SU-DHL-6 (cell line): Measurements from ENCODE around the gene ZNF141.

Experiments used
- H2AFZ ChIP-seq: fragments of 200-600 bp; sonication (generic); 2 replicates; pipeline ENCODE4 v1.6.1; 2014; ENCODE audit warnings: low read depth, mild to moderate bottlenecking, moderate library complexity, mixed read lengths, antibody characterized with exemption, low read length; ENCODE audit not compliant: severe bottlenecking
- H3F3A ChIP-seq: fragments of 200-600 bp; shearing (Covaris generic); 2 replicates; pipeline ENCODE4 v1.6.0; 2016; ENCODE audit warnings: antibody characterized with exemption, mild to moderate bottlenecking; ENCODE audit not compliant: insufficient read depth
- H3K27ac ChIP-seq: fragments of 200-600 bp; sonication (generic); 2 replicates; pipeline ENCODE4 v1.5.1; 2016; ENCODE audit warnings: low read depth, mild to moderate bottlenecking, low read length, moderate library complexity, mixed read lengths
- H3K27me3 ChIP-seq: fragments of 200-600 bp; sonication (generic), shearing (Covaris generic); 2 replicates; pipeline ENCODE4 v1.6.0; 2014; ENCODE audit warnings: mild to moderate bottlenecking, low read length
- H3K36me3 ChIP-seq: fragments of 200-600 bp; sonication (generic); 2 replicates; pipeline ENCODE4 v1.6.1; 2014; ENCODE audit warnings: mild to moderate bottlenecking, low read length, mixed read lengths
- H3K4me2 ChIP-seq: fragments of 300-600, 200-600 bp; shearing (Covaris generic), sonication (generic); 2 replicates; pipeline ENCODE4 v1.6.0; 2014; ENCODE audit warnings: low read length, low read depth, mild to moderate bottlenecking; ENCODE audit not compliant: poor library complexity, severe bottlenecking
- H3K4me3 ChIP-seq: fragments of 200-600 bp; sonication (generic); 2 replicates; pipeline ENCODE4 v1.5.1; 2014; ENCODE audit warnings: antibody characterized with exemption, low read length, mild to moderate bottlenecking, mixed read lengths; ENCODE audit not compliant: insufficient read depth, poor library complexity, severe bottlenecking
- H3K79me2 ChIP-seq: fragments of 200-600 bp; sonication (generic); 2 replicates; pipeline ENCODE4 v1.6.1; 2014; ENCODE audit warnings: mild to moderate bottlenecking, low read length, moderate library complexity; ENCODE audit not compliant: insufficient read depth
- H3K9ac ChIP-seq: fragments of 200-600 bp; sonication (generic); 2 replicates; pipeline ENCODE4 v1.7.0; 2014; ENCODE audit warnings: mild to moderate bottlenecking, low read length
- H3K9me2 ChIP-seq: fragments of 200-600 bp; sonication (generic); replicated peaks from 2 replicates; pipeline ENCODE4 v1.6.1; 2014; ENCODE audit warnings: low read length; ENCODE audit not compliant: insufficient read depth
- H3K9me3 ChIP-seq: fragments of 200-600 bp; sonication (generic); 2 replicates; pipeline ENCODE4 v1.6.1; 2014; ENCODE audit warnings: low read length, mixed read lengths; ENCODE audit not compliant: insufficient read depth
- H4K20me1 ChIP-seq: fragments of 200-600 bp; sonication (generic); 2 replicates; pipeline ENCODE4 v1.6.1; 2014; ENCODE audit warnings: low read depth, mild to moderate bottlenecking, antibody characterized with exemption, low read length, moderate library complexity, mixed read lengths
- EZH2phosphoT487 ChIP-seq: fragments of 200-600 bp; sonication (generic), shearing (Covaris generic); conservative IDR thresholded peaks from 2 replicates; pipeline ENCODE4 v1.6.1; 2018; ENCODE audit warnings: mild to moderate bottlenecking, antibody characterized with exemption, low read length, moderate library complexity, mixed read lengths
- TF ChIP-seq, protein P1 (sequence below): fragments of 200-600 bp; sonication (generic); IDR thresholded peaks from one replicate; pipeline ENCODE4 v1.5.1; 2017; ENCODE audit warnings: antibody characterized with exemption, mild to moderate bottlenecking, low read length, moderate library complexity; ENCODE audit not compliant: insufficient read depth, poor library complexity, severe bottlenecking

Gene ZNF141

DNA sequence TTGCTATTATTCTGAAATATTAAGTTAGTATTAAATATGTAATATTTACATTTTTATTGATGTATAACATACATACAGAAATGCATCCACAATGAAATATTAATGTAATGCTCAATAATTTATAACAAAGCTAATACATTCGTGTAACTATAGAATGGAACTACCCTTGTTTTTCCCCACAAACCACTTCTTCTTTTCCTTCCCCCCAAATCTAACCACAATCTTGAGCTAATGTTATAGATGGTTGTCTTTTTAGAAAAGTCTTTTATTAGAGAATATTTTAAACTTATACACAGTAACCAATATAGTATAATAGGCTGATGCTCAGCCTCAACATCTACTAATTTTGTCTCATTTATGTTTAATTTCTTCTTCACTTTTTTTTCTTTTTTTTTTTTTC is 27.8 kb upstream of the ZNF141 start:
- H4K20me1 ChIP-seq, result no peaks in the 10 kb centered on the region
- no peaks in the 10 kb centered on the region for H3K9me2 ChIP-seq
- peaks cover 24% of the 10 kb centered on the region for H3K36me3 ChIP-seq
- H2AFZ ChIP-seq, result no peak overlapping the region
- H3K4me3 ChIP-seq, result no peak overlapping the region
- peaks cover 86% of the 10 kb centered on the region for H3K9me3 ChIP-seq
- H3K9ac ChIP-seq, result no peak overlapping the region
- H3K27ac ChIP-seq, result peak overlapping the region; percentile 100
- H3K27me3 ChIP-seq, result no peaks in the 10 kb centered on the region
- no peak overlapping the region for H3K4me2 ChIP-seq
- H3K79me2 ChIP-seq, result no peaks in the 10 kb centered on the region
- TF ChIP-seq EZH2phosphoT487, result no peak
- TF ChIP-seq, protein P1, sequence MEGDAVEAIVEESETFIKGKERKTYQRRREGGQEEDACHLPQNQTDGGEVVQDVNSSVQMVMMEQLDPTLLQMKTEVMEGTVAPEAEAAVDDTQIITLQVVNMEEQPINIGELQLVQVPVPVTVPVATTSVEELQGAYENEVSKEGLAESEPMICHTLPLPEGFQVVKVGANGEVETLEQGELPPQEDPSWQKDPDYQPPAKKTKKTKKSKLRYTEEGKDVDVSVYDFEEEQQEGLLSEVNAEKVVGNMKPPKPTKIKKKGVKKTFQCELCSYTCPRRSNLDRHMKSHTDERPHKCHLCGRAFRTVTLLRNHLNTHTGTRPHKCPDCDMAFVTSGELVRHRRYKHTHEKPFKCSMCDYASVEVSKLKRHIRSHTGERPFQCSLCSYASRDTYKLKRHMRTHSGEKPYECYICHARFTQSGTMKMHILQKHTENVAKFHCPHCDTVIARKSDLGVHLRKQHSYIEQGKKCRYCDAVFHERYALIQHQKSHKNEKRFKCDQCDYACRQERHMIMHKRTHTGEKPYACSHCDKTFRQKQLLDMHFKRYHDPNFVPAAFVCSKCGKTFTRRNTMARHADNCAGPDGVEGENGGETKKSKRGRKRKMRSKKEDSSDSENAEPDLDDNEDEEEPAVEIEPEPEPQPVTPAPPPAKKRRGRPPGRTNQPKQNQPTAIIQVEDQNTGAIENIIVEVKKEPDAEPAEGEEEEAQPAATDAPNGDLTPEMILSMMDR, result no peak
- peaks cover 40% of the 10 kb centered on the region for H3F3A ChIP-seq

GRCh38 chr4:314296-314903 is 23.2 kb upstream of the ZNF141 start:
- no peaks in the 10 kb centered on the region for H3K27me3 ChIP-seq
- H3K9me2 ChIP-seq, result no peaks in the 10 kb centered on the region
- no peak overlapping the region for H2AFZ ChIP-seq
- TF ChIP-seq, protein P1, result no peak
- no peak for TF ChIP-seq EZH2phosphoT487
- peaks cover 19% of the 10 kb centered on the region for H3F3A ChIP-seq
- H3K79me2 ChIP-seq, result no peaks in the 10 kb centered on the region
- H3K36me3 ChIP-seq, result peaks cover 15% of the 10 kb centered on the region; the same call in 1 of the 2 replicates
- peak overlapping the region; percentile 49 for H3K4me2 ChIP-seq
- H3K9ac ChIP-seq, result no peak overlapping the region
- no peak overlapping the region for H3K4me3 ChIP-seq
- no peaks in the 10 kb centered on the region for H4K20me1 ChIP-seq
- peak overlapping the region; percentile 87 for H3K27ac ChIP-seq
- peaks cover 59% of the 10 kb centered on the region for H3K9me3 ChIP-seq

DNA sequence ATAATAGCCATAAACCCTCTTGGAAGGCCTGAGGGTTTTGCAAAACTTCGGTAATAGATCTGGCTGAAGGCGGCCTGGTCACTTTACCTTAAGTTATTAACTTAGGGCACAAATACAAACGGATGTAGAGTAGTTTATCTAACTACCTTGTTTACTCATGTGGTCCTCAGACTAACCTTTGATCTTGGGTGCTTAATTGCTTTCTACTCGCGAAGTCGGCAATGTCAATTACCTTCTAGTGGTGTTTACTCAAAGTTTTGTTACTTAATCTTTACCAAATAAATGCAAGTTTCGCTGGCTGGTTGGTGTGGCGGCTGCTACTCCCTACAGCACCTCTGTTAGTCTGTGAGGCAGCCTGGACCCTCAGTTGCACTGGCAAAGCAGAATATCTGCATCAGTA is 8.9 kb upstream of the ZNF141 start:
- Histone ChIP-seq H2AFZ (no peak overlapping the region), H3K4me3 (no peak overlapping the region), H3K9ac (no peak overlapping the region), H3K36me3 (no peaks in the 10 kb centered on the region), H4K20me1 (no peaks in the 10 kb centered on the region), H3K4me2 (no peak overlapping the region), H3K79me2 (no peaks in the 10 kb centered on the region), H3F3A (no peaks in the 10 kb centered on the region), H3K9me3 (peaks cover 29% of the 10 kb centered on the region; the same call in 1 of the 2 replicates), H3K27me3 (no peaks in the 10 kb centered on the region), H3K27ac (0 out of 2 replicates have a peak overlapping the region, but pooled peaks have one; percentile 25), H3K9me2 (no peaks in the 10 kb centered on the region)
- TF ChIP-seq EZH2phosphoT487, result no peak
- TF ChIP-seq, protein P1, result no peak
